ENCODE measurements around the gene SLC9A7. TPM values are rescaled to one million over a fixed set of nuclear protein-coding genes. Genes with fewer than 3 reads are reported as not detected.

Gene SLC9A7
- total RNA-seq, 1 donor from 2014 or later: 5.0 TPM

DNA sequence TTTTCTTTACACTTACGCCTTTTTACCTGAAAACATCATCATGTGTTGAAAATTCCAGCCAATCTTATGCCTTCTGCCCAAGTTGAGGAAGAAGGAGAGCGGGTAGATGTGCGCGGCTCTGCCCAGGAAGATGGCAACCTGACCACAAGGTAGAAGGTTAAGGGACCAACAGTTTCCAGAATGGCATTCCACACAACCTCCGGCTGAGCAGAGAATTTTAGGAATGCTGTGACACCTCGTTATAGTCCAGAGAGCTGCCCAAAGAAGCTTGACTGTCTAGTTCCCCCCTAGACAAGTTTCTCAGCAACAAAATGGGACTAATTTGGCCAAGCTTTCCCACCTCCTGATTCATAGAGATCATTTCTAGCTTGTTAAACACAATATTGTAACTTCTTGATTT is 110.3 kb downstream of the SLC9A7 start:
- Mint-ChIP-seq H3K4me3 (ENCODE audit: unreplicated experiment) (no peak overlapping the region), H3K36me3 (ENCODE audit: unreplicated experiment) (no peaks in the 10 kb centered on the region), H3K27ac (ENCODE audit: unreplicated experiment) (no peak overlapping the region), H3K4me1 (ENCODE audit: low read depth, unreplicated experiment) (peaks cover 2% of the 10 kb centered on the region), H3K9me3 (ENCODE audit: unreplicated experiment) (no peaks in the 10 kb centered on the region), H3K27me3 (ENCODE audit: unreplicated experiment) (peaks cover 2% of the 10 kb centered on the region)
- DNase-seq: no peak
- TF ChIP-seq, protein P1, sequence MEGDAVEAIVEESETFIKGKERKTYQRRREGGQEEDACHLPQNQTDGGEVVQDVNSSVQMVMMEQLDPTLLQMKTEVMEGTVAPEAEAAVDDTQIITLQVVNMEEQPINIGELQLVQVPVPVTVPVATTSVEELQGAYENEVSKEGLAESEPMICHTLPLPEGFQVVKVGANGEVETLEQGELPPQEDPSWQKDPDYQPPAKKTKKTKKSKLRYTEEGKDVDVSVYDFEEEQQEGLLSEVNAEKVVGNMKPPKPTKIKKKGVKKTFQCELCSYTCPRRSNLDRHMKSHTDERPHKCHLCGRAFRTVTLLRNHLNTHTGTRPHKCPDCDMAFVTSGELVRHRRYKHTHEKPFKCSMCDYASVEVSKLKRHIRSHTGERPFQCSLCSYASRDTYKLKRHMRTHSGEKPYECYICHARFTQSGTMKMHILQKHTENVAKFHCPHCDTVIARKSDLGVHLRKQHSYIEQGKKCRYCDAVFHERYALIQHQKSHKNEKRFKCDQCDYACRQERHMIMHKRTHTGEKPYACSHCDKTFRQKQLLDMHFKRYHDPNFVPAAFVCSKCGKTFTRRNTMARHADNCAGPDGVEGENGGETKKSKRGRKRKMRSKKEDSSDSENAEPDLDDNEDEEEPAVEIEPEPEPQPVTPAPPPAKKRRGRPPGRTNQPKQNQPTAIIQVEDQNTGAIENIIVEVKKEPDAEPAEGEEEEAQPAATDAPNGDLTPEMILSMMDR (IDR thresholded peaks at IDR 0.05; ENCODE audit: partially characterized antibody, unreplicated experiment): no peak

DNA sequence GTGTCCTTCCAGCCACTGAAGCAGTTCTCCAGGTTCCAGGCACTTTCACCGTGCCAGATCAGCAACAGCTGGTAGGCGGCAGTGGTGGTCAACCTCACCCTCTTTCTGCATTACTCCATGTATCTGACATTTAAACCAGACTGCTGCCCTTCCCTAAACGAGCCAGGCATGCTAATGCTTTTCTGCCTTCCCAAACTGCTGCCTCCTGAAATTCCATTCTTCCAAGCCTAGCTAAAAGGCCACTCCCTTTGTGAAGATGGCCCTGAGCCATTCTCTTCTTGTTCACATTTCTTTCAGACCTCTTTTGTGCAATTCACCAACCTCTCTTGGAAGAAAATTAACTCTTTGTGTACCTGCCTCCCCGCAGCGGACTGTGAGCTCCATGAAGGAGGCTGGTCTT is 111.7 kb downstream of the SLC9A7 start:
- no peak for DNase-seq
- H3K27me3 Mint-ChIP-seq (ENCODE audit: unreplicated experiment): peaks cover 2% of the 10 kb centered on the region
- no peaks in the 10 kb centered on the region for H3K9me3 Mint-ChIP-seq (ENCODE audit: unreplicated experiment)
- H3K4me1 Mint-ChIP-seq (ENCODE audit: low read depth, unreplicated experiment): peaks cover 2% of the 10 kb centered on the region
- TF ChIP-seq, protein P1 (IDR thresholded peaks at IDR 0.05; ENCODE audit: partially characterized antibody, unreplicated experiment): no peak
- H3K27ac Mint-ChIP-seq (ENCODE audit: unreplicated experiment): no peak overlapping the region
- H3K36me3 Mint-ChIP-seq (ENCODE audit: unreplicated experiment): no peaks in the 10 kb centered on the region
- no peak overlapping the region for H3K4me3 Mint-ChIP-seq (ENCODE audit: unreplicated experiment)

DNA sequence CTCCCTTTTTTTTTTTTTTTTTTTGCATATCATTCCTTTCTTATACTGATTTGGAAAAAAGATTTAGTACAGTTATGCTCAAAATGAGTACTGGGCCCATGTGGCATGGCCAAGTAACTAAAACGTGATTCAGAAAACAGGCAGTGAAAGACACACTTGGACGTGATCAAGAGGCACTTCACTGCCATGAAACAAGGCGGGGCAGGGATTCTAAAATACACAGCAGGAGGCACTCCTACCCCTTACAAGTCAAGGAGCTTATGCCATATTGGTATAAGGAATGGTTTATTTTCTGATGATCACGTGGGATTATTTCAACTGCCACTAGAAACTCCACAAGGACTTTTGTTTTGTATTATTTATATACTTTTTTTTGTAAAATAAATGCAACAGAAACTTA is 113.3 kb downstream of the SLC9A7 start:
- Mint-ChIP-seq H3K9me3 (ENCODE audit: unreplicated experiment) (no peaks in the 10 kb centered on the region), H3K36me3 (ENCODE audit: unreplicated experiment) (no peaks in the 10 kb centered on the region), H3K4me1 (ENCODE audit: low read depth, unreplicated experiment) (peaks cover 2% of the 10 kb centered on the region), H3K4me3 (ENCODE audit: unreplicated experiment) (no peak overlapping the region), H3K27me3 (ENCODE audit: unreplicated experiment) (peaks cover 2% of the 10 kb centered on the region), H3K27ac (ENCODE audit: unreplicated experiment) (no peak overlapping the region)
- DNase-seq: no peak
- TF ChIP-seq, protein P1 (IDR thresholded peaks at IDR 0.05; ENCODE audit: partially characterized antibody, unreplicated experiment): no peak

DNA sequence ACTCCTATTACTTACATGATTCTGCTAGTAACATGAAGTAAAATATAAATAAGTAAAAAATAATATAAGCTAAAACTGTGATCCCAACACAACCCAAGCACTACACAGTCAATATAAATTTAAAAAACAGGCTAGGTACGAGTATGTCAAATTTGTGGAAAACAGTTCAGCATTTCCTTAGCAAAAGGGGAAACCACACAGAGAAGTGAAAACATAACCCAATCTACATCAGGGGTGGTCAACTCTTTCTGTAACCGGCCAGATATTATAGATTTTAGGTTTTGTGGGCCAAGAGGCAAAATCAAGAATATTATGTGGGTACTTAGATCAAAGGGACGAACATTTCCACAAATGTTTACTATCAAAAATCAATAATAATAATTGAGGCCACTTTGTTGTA is 115.3 kb downstream of the SLC9A7 start:
- Mint-ChIP-seq H3K27ac (ENCODE audit: unreplicated experiment) (no peak overlapping the region), H3K27me3 (ENCODE audit: unreplicated experiment) (peaks cover 2% of the 10 kb centered on the region), H3K4me1 (ENCODE audit: low read depth, unreplicated experiment) (no peaks in the 10 kb centered on the region), H3K9me3 (ENCODE audit: unreplicated experiment) (no peaks in the 10 kb centered on the region), H3K4me3 (ENCODE audit: unreplicated experiment) (no peak overlapping the region), H3K36me3 (ENCODE audit: unreplicated experiment) (no peaks in the 10 kb centered on the region)
- TF ChIP-seq, protein P1 (IDR thresholded peaks at IDR 0.05; ENCODE audit: partially characterized antibody, unreplicated experiment): no peak
- no peak for DNase-seq

DNA sequence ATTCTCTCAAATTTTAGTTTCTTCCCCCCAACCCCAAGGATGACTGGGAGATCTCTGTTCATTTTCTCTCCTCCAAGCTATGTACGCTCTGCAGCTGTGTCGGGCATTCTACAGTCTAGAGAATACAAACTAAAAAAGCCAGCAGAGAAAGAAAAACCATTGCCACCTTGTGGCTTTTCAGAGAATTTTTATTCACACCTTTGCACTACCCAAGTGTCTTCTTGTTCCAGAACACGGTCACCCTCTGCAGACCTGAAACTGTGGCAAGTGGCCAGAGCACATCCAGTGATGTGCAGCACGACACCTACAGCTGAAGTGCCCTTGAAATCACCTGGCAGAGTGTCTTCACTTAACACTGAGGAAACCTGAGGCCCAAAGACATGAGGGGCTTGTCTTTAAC is 116.8 kb downstream of the SLC9A7 start:
- no peak overlapping the region for H3K4me3 Mint-ChIP-seq (ENCODE audit: unreplicated experiment)
- no peak overlapping the region for H3K27ac Mint-ChIP-seq (ENCODE audit: unreplicated experiment)
- no peaks in the 10 kb centered on the region for H3K9me3 Mint-ChIP-seq (ENCODE audit: unreplicated experiment)
- H3K27me3 Mint-ChIP-seq (ENCODE audit: unreplicated experiment): no peaks in the 10 kb centered on the region
- no peak for DNase-seq
- H3K4me1 Mint-ChIP-seq (ENCODE audit: low read depth, unreplicated experiment): no peaks in the 10 kb centered on the region
- TF ChIP-seq, protein P1 (IDR thresholded peaks at IDR 0.05; ENCODE audit: partially characterized antibody, unreplicated experiment): no peak
- H3K36me3 Mint-ChIP-seq (ENCODE audit: unreplicated experiment): no peaks in the 10 kb centered on the region
